ENCODE results near the gene ASIC2.

GRCh38 chr17:33151565-33151964 is 141.5 kb downstream of the ASIC2 start:
- TF ChIP-seq CTCF (IDR thresholded peaks at IDR 0.05) (no peak), SIN3A (IDR thresholded peaks at IDR 0.05; ENCODE audit: borderline replicate concordance, insufficient read depth, low read depth, low read length) (no peak), REST (IDR thresholded peaks at IDR 0.05; ENCODE audit: insufficient read depth in 1 of 2, low read depth in 2 of 2, low read length in 1 of 2) (no peak)

All from Panc1 (cell line).